HEK293 (cell line): Measurements from ENCODE around the gene TBCK.

Experiments
- CTCF ChIP-seq: fragments of 450-650 bp; formaldehyde crosslinking; IDR thresholded peaks from 2 replicates; pipeline ENCODE4 v1.5.1; 2016; ENCODE audit warnings: missing biosample characterization, missing genetic modification characterization
- KLF1 ChIP-seq: fragments of 450-650 bp; formaldehyde crosslinking; IDR thresholded peaks from 2 replicates; pipeline ENCODE4 v1.5.1; 2016; ENCODE audit warnings: missing biosample characterization, missing genetic modification characterization
- MYNN ChIP-seq: fragments of 450-650 bp; formaldehyde crosslinking; IDR thresholded peaks from 2 replicates; pipeline ENCODE4 v1.5.1; 2016; ENCODE audit warnings: missing biosample characterization, missing genetic modification characterization, borderline replicate concordance
- REST ChIP-seq: fragments of 450-650 bp; formaldehyde crosslinking; IDR thresholded peaks from 2 replicates; pipeline ENCODE4 v1.5.1; 2016; ENCODE audit warnings: missing biosample characterization, missing genetic modification characterization
- TCF7L2 ChIP-seq: IDR thresholded peaks from 2 replicates; pipeline ENCODE4 v1.6.1; 2011; ENCODE audit warnings: low read depth, mild to moderate bottlenecking, inconsistent platforms, low read length, moderate library complexity, borderline replicate concordance
- ZNF266 ChIP-seq: fragments of 450-650 bp; formaldehyde crosslinking; IDR thresholded peaks from 2 replicates; pipeline ENCODE4 v1.5.1; 2016; ENCODE audit warnings: missing biosample characterization, missing genetic modification characterization, low read depth
- ZNF558 ChIP-seq: fragments of 450-650 bp; formaldehyde crosslinking; IDR thresholded peaks from 2 replicates; pipeline ENCODE4 v1.5.1; 2016; ENCODE audit warnings: missing biosample characterization, missing genetic modification characterization
- ZNF791 ChIP-seq: fragments of 450-650 bp; formaldehyde crosslinking; IDR thresholded peaks from 2 replicates; pipeline ENCODE4 v1.5.1; 2016; ENCODE audit warnings: missing biosample characterization, missing genetic modification characterization

- TF ChIP-seq ZNF558 (no peak), CTCF (tag by site-specific recombination) (no peak), TCF7L2 (no peak), ZNF791 (tag by site-specific recombination) (no peak), KLF1 (tag by site-specific recombination) (no peak), ZNF266 (tag by site-specific recombination) (no peak), MYNN (no peak), REST (no peak)
Observed at GRCh38 chr4:106338671-106339070, 22.7 kb upstream of the TBCK start.
